Measurements from ENCODE around the gene PHRF1.

PHRF1 gene, protein sequence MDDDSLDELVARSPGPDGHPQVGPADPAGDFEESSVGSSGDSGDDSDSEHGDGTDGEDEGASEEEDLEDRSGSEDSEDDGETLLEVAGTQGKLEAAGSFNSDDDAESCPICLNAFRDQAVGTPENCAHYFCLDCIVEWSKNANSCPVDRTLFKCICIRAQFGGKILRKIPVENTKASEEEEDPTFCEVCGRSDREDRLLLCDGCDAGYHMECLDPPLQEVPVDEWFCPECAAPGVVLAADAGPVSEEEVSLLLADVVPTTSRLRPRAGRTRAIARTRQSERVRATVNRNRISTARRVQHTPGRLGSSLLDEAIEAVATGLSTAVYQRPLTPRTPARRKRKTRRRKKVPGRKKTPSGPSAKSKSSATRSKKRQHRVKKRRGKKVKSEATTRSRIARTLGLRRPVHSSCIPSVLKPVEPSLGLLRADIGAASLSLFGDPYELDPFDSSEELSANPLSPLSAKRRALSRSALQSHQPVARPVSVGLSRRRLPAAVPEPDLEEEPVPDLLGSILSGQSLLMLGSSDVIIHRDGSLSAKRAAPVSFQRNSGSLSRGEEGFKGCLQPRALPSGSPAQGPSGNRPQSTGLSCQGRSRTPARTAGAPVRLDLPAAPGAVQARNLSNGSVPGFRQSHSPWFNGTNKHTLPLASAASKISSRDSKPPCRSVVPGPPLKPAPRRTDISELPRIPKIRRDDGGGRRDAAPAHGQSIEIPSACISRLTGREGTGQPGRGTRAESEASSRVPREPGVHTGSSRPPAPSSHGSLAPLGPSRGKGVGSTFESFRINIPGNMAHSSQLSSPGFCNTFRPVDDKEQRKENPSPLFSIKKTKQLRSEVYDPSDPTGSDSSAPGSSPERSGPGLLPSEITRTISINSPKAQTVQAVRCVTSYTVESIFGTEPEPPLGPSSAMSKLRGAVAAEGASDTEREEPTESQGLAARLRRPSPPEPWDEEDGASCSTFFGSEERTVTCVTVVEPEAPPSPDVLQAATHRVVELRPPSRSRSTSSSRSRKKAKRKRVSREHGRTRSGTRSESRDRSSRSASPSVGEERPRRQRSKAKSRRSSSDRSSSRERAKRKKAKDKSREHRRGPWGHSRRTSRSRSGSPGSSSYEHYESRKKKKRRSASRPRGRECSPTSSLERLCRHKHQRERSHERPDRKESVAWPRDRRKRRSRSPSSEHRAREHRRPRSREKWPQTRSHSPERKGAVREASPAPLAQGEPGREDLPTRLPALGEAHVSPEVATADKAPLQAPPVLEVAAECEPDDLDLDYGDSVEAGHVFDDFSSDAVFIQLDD (N-terminal part only)

DNA sequence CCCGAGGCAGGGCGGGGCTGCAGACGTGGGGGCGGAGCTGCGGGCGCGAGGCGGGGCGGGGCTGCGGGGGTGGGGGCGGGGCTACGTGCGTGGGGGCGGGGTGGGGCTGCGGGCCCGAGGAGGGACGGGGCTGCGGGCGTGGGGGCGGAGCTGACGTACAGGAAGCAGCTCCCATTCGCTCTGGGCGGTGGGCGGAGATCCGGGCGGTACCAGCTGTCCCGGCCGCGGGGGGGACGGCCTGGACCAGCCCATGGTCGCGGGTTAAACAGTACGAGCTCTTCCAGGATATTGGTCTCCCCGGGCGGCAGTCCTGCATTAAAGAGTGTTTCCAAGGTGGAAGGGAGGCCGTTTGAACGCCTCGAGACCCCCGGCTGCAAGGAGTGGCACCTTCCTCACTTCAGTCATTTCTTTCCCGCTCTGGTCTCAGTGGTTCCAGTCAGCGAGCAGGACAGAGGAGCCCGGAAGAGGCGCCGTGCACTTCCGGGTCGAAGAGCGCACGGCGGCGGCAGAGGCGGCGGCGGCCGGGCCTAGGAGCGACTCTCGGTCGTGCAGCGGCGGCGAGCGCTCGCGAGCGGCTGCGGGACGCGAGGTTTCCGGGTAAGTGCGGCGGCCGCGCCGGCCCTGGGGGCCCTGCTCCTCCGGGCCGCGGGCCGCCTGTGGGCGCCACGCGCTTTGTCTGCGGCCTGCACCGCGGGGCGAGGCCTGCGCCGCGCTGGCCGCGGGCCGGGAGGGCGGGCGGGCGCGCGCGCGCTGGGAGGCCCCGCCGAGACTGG lies at the start of gene PHRF1:
Gene PHRF1, plus strand, starts transcription at position 475 of the 773 bp plus-strand sequence. CDS start 5,043 bp downstream, outside the sequence.
- DNase-seq = peak; percentile 93

DNA sequence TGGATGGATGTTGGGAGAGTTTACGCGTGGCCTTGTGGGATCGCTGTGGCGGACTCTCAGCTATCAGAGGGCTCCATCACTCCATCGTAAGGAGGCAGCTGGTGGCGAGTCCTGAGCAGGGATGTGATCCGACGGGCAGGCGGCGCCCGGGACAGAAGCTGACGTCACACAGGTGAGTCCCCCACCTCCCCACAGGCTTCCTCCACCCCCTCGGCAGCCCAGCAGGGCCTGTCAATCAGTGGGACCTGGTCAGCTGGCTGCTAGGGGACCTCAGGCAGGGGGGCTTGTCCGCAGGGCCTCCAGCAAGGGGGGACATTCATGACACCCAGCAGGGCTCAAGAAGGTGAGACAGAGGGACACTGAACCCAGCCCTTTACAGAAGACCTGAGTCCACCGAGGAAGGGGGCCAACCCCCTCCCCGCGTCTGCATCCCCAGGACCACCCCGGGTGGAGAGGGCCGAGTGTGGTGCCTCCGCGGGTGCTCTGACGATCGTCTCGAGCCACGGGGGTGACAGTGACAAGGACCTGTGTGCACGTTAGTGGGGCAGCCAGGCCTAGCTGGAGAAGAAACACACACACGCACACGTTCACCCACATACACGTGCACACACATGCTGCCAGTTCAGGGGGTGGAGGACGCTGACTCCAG lies 48.0 kb upstream of the PHRF1 start:
- no peak for DNase-seq

DNA sequence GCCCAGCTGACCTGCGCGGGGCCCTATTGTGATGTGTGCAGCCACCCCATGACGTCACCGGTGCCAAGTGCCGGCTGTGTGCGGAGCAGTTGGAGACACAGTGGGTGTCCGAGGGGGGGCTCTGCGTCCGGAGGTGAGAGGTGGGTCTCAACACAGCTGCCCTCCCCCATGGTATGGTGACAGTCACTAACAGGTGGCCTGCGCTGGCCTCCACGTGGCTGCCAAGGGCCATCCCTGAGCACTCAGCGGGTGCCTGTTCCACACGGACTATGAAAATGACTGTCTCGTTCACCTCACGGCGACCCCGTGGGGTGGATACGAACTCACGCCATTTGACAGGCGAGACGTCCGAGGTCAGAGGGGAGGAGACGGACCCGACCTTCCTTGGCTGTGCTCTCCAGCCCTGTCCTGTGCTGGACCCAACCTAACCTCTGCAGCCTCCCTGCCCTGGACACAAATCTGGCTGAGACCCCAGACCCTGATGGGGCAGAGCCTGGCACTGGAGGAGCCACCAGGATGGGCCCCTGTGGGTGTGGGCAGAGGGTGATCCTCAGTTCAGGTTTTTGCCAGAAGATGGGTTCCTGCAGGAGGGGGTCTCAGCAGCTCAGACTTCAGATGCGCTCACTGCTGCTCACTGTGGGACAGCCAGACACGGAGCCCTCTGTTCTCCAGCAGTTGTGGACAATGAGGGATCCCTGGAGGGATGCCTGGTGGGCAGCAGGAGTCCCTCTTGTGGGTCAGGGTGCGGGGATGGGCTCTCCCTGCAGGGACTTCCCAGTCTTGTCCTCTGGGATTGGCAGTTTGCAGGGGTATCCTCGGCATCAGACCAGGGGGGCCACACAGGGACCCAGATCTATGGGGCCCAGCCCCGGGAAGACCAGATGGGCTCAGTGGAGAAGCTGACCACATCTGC lies 47.2 kb upstream of the PHRF1 start:
- no peak for DNase-seq

DNA sequence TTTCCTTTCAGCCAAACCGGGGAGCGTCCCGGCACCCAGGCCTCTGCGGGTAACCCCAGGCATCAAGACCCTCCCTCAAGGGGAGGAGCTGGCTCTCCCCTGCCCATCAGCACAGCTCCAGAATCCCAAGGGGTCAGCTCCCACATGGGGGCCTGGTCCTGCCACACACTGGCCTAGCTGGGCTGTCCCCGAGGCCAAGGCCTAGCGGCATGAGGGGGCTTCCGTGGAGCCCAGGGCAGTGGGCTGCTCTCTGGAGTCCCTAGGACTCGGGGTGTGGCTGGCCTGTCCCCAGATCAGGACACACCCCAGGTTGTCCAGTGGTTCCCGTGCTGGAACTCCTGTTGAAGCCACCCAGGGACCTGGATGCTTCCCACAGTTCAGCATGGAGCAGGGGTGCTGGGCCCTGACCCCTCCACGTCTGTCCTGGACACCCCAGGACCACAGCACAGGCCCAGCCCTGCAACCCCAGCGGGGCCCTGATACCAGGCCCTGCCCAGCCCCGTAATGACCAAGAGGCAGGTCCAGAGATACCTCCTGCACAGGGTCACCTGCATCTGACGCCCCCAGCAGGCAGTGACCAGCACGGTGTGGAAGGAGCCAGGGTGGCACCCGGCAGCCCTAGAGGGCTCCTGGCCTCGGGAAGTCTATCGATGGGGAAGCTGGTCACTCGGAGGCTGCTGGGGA lies 46.4 kb upstream of the PHRF1 start:
- no peak for DNase-seq

DNA sequence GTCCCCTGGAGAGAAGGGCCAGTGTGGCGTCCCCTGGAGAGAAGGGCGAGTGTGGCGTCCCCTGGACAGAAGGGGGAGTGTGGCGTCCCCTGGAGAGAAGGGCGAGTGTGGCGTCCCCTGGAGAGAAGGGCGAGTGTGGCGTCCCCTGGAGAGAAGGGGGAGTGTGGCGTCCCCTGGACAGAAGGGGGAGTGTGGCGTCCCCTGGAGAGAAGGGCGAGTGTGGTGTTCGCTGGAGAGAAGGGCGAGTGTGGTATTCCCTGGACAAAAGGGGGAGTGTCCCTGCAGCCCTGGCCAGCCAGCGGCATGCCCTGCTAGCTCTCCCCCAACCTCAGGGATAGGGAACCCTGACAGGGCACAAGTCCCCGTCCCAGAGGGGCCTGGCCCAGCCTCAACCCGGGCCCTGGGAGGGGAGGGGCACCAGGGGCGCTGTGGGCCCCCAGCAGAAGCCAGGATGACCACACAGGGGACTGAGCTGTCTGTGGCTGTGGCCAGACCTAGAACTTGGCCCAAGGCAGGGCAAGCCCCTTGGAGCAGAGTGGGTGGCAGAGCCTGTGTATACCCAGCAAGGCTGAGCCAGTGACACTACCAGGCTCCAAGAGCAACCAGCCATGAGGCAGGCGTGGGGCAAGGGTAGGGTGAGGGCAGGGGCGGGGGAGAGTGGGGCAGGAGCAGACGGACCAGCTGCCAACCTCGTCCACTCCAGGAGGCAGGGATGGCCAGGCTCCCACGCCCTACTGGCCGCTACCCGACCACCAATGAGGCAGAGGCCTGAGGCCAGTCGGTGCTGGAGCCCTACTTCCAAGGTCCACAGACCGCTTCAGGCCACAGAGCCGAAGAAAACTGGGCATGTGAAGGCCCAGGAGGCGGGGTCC lies 45.1 kb upstream of the PHRF1 start:
- no peak for DNase-seq

DNA sequence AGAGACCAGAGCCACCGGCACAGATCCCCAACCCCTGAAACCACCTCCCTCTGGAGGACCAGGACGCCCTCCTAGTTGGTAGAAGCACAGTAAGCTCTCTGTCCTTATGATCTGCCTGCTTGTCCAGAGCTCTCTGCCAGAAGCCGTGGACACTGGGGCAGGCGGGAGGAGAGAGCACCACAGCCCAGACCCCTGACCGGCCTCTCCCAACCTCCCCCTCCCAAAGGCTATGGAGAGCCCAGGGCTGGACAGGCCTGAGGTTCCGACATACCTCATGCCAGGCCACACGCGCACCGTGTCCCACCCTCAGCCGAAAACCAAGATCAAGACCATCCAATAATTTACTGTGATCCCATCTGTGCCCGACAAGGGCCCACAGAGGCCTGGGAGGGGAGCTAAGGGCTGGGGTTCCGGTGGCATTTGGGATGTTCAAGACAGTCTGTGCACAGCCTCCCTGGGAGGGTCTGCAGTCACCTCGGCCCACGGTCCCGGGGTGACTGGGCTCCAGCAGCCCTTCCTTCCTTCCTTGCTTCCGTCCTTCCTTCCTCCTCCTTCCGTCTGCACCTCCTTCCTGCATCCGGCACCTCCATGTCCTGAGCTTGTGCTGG lies 44.2 kb upstream of the PHRF1 start:
- DNase-seq = no peak

DNA sequence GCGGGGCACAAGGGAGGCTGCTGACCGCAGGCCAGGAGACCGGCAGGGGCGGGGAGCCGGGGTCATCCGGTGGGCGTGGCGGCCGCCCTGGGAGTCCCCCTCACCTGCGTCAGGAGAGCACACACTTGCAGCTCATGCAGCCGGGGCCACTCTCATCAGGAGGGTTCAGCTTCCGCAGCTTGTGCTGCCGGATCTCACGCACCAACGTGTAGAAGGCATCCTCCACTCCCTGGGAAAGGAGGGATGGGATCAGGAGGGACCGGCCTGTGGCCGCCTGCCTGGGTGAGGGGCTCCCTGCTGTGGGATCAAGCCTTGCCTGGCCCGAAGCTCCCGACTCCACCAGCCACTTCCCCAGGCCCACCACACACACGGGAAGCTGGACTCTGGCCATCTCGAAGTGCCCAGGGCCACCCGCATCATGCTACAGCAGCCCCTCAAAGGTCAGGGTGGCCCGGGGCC lies 43.7 kb upstream of the PHRF1 start:
- no peak for DNase-seq

DNA sequence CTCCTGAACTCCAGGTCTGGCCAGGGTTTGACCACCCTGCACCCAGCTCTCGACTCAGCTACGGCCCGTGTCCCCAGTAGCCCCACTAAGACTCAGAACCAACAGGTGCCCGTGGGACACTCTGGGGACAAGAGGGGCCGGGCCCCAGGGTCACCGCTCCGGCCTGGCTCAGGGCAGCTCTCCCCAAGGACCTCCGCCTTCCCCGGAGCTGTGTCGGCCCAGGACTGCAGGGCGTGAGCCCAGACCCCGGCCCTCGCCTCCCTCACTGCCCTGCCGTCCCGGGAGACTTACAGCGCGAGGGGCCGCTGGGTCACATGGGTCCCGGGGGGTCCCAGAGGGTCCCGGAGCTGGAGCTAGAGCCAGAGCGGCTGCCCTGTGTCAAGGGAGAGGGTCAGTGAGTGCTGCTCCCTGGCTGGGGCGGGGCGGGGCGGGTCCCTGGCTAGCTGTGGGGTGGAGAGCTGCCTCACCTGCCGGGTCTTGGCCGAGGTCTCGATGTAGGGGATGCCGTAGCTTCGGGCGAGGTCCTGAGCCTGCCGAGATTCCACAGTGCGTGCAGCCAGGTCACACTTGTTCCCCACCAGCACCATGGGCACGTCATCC lies 43.2 kb upstream of the PHRF1 start:
- no peak for DNase-seq

DNA sequence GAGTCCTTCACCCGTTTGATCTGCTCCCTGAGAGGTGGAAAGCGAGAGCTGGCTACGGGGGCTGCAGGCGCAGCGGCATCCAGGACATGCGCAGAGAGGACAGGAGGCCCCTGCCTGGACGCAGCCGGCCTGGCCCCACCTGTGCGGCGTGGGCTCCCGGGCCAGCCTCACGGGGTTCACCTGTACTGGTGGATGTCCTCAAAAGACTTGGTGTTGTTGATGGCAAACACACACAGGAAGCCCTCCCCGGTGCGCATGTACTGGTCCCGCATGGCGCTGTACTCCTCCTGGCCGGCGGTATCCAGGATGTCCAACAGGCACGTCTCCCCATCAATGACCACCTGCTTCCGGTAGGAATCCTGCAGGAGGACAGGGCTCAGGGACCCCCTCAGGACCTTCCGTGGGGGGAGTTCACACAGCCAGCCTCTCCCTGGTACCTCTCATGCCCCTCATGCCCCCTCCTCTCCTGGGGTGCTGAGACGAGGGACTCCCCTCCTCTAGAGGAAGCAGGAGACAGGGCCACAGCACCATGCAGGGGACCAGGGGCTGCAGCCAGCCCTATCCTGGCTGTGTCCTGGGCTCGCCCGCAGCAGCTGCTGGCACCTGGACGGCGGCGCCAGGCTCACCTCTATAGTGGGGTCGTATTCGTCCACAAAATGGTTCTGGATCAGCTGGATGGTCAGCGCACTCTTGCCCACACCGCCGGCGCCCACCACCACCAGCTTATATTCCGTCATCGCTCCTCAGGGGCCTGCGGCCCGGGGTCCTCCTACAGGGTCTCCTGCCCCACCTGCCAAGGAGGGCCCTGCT lies 42.5 kb upstream of the PHRF1 start:
- no peak for DNase-seq

DNA sequence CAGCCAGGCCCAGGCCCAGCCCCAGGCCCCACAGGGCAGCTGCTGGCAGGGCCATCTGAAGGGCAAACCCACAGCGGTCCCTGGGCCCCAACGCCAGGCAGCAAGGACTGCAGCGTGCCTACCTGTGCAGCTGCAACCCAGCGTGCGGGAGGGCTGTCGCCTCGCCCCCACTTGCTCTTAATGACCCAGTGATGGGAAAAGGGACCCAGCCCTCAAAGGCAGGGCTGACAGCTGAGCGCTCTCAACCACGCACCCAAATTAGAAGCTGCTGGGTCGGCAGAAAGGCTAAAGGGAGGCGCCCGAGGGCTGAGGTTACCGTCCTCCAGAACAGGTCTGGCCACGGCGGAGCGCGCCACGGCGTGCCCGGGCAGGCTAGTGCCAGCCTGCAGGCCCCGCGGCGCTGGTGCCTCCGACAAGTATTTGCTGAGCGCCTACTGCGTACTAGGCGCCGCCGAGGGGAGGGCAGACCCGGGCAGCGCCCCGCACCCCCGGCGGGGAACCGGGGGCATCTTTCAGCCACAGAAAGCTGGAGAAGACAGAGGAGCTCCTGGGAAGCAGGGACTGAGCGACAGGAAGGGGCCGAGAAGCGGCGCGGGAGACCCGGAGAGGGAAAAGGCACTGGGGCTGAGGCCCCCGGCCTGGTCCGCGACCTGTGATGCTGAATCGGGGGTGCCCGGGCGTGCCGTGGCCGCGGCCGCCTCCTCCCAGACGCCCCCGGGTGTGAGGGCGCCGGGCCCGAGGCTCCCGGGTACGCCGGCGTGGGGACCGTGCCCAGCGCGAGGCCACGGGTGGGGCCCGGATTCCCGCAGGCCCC lies 41.7 kb upstream of the PHRF1 start:
- DNase-seq = peak; percentile 25

DNA sequence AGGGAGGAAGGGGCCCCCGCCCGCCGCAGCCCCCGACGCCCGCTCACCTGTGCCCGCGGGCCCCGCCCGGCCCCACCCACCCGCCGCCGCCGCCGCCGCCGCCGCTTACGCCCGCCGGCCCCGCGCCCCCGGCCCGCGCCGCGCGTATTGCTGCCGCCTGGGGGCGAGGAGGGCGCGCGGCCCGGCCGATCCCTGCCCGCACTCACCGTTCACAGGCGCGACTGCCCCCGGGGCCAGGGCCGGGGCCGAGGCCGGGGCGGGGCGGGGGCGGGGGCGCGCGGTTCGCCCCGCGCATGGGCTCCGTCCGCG lies 41.1 kb upstream of the PHRF1 start:
- DNase-seq = no peak

DNA sequence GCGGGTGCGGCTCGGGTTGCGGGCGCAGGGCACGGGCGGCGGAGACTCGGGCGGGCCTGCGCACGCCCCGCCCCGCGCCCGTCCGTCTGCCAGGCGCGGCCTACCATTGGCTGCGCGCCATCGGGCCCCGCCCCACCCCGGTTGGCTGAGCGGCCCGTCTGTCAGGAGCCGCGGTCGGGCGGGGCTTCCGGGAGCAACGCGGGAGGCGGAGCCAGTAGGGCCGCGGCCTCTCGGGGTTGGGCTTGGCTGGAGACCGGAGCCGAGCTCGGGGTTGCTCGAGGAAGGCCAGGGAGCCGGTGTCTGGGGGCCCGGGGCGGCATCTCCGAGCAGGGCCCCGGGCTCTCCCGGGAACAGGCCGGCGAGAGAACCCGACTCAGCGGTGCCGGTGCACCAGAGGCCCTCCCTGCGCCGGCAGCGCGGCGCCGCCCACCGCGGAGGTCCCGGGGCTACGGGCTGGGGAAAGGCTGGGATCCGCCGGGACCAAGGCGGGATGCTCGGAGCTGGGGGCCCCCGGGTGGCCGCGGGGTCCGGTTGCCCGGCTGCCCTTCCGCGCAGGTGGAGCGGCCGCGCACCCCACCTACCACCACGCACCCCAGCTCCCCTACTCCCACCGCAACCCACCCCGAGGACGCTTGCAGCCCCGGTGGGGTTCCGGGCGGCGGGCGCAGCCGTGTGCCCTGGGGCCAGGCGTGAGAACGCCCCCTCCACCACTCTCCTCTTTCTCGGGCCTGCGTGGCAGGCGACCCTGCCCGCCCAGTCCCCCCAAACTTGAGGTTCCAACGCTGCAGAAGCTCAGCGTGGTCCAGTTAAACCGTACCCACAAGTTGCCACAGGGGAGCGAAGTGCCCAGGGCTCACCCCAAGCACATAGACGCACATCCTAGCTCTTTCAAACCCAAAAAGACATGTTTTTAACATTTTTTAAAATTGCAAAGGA lies 40.5 kb upstream of the PHRF1 start, which contains the start of gene HRAS:
Gene HRAS, minus strand, starts transcription at position 58 of the 936 bp plus-strand sequence.
- DNase-seq = peak; percentile 93

DNA sequence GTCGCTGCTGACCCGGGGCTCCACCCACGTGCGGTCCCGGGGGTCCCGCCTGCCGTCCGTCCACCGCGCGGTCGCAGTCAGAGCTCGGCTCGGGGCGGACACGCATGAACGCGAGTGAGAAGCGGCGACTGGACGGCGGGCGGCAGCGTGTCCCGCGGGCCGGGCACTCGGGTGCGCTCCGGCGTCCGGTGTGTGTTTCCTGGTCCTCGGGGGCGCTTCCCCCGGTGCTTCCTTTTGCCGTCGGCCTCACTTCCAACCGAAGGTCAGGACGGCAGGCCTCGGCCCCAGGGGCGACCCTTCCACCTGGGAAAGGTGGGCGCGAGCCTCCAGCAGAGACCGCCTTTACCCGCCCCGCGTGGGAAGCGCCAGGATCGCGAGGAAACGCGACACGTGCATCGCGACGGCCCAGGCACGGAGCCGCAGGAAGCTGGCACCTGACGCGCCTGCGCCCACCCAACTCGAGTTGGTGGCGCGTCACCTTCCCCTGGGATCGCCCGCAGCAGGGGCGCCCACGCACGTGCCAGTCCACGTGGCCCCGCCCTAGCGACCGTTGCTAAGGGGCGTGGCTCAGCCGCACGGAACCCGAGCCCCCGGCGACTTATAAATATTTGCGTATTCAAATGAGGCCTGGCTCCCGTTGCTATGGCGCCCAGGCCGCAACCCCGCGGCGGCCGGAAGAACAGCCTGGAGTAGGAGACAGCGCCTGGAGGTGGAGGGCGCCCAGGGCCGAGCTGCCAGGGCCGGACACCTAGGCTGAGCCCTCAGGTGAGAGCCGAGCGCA lies 39.2 kb upstream of the PHRF1 start, which contains the start of gene LRRC56:
Gene LRRC56, plus strand, starts transcription at position 687 of the 781 bp plus-strand sequence. CDS start 3,158 bp downstream, outside the sequence.
- DNase-seq = peak; percentile 89
